GM18498 (cell line): Measurements from ENCODE around the gene HOXC10.

Experiments used
- ATAC-seq: cut with Tn5 transposase; IDR thresholded peaks from one replicate; pipeline ENCODE4 v1.9.1; 2021; ENCODE audit warnings: mild to moderate bottlenecking, moderate library complexity; ENCODE audit not compliant: unreplicated experiment

Gene HOXC10

DNA sequence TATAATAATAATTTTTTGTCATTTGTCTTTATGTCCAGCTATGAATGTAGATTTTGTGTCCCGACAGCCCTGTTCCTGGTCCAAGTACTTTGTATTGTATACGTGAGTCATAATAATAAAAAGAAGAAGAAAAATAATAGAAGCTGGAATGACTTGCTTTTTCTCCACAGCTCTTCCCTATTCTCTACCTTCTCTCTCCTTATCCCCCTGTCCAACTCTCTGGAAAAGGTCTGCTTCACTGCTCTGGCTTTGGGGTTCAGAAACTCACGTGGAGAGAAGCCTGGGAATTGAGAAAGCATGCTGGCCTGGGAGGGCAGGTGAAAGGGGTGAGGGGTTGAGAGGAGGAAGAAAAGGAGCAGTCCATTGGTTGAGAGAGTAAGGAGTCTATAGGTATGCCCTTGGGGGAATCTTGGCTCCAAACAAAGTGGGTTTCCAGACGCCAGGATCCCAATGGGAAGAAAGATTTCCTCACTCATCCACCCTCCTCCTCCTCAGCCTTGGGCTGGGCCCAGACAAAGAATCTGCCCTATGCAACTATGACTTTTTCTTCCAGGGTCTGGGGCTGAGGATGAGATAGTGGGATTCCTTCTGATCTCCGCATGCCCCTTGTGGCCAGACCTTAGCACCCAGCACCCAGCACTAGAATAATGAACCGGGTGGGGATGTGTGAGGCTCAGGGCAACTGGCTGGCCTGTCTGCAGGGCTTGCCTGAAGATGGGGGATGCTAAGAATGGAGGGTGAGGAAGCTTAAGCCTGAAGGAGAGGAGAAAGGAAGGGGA, 27.9 kb downstream of the HOXC10 start:
- no peak for ATAC-seq

DNA sequence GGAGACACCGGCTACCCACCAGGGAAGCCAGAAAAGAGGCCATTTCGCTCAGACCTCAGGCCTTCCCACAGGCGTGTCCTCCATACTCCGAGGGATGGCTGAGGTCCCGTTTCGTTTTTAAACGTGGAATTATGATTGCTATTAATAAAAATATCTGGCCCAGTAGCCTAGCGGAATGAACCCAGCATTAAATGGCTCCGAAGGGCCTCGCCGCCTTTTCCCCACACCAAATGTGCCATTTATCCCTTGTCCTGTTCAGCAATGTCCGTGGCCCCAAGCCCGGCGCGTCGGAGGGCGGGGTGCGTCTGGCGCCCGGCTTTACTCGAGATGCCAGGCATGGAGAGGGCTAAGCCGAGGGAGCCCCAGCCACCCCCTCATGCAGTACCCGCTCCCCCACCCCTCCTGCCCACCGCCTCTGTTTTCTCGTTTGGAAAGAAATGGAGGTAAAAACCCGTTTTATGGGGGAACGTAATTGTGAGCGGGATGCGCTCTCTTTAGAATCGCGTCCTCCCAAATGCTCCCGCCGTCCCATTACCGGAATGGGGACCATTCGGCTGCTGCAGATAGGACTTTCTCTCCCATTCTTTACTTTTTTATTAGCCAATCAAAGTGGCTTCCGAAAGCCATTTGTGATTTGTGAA, 29.6 kb downstream of the HOXC10 start:
- no peak for ATAC-seq

DNA sequence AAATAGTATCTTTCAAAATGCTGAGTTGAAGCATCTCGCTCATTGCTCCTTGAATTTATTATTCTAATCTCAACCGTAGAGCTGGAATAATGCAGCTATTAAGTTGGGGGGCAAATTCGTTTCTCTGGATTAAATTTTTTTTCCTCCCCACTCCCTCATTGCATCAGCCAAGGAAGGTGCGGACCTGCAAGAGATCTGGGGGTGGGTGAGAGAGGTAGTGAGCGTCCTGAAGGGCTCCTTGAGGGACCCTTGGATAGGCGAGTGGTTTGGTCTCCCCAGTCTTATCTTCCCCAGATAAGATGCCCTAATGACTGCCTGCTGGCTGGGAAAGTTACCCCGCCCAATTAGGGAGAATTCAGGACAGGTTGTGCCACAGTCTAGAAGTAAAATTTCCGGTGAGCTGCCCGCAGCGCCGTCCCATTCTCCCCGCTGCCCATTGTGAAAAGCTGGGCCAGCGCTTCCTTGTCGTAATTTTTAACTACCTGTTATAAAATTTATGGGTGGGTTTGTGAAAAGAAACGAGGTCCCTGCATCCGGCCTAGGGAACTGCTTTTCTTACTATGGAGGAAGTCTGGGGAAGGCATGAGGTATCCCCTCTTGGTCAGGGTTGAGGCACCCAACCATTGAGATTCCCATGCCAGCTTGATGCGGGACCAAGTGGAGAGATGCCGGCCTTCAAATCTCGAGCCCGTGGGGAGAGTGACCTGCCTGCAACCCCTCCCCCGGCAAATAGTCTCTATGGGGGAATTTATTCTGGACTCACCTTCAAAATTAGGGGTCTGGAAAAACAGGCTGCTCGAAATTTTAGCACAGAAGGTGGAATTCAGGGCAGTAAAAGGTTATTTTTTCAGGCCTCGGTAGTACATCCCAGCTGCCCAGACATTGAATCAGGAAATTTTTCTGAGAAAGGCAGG, 30.3 kb downstream of the HOXC10 start:
- ATAC-seq, result no peak

DNA sequence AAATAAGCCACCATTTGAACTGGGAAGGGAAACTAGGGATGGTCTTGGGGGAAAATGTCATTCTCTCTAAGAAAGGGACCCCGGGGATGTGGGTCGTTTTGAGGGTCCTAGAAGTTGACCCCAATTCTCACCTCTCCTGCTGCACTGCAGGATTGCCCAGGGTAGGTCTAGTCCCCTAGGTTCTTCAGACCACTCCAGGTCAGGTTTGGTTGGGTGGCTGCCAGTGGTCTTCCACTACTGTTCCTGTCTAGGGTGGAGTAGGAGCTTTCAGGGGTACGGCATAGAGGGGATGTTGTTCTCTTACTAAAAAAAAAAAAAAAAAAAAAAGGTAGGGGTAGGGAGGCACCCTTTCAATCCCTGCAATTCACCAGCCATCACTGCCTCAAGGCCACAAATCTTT, 31.1 kb downstream of the HOXC10 start:
- no peak for ATAC-seq

DNA sequence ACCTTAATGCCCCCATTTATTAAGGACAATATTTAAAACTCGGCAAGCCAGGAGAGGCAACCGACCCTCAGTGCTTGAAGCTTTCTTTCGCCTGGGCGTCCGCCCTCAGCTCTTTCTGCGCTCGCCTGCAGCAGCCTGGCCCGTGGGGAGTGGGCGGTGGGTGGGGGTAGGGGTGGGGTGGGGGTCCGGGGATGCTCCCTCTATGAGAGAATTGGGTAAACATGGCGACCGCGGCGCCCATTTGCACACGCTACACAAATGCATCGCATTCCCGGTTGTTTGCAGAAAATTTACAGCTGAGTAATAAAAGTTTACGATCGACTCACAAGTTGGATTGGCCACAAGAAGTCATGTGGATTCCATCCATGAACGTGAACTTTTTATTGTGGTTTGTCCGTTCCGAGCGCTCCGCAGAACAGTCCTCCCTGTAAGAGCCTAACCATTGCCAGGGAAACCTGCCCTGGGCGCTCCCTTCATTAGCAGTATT, 31.6 kb downstream of the HOXC10 start:
- ATAC-seq, result no peak

DNA sequence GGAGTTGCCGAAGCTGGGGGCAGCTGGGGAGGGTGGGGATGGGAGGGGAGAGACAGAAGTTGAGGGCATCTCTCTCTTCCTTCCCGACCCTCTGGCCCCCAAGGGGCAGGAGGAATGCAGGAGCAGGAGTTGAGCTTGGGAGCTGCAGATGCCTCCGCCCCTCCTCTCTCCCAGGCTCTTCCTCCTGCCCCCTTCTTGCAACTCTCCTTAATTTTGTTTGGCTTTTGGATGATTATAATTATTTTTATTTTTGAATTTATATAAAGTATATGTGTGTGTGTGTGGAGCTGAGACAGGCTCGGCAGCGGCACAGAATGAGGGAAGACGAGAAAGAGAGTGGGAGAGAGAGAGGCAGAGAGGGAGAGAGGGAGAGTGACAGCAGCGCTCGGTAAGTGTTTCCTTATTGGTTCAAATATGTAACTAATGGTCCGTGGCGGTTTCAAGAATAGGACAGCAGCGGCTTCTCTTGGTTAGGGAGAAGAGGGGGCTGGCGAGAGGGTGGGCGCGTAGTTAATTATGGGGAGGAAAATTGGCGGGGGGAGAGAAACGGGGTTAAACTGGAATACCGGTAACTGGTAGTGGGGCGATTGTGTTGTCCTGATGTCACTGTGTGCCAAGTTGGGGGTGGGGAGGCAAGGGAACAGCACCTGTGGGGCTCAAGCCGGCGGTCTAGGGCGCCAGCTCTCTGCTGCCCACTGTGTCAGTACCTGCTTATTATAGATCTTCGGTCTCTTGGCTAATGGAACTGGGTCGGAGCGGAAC, 32.3 kb downstream of the HOXC10 start:
- peak; percentile 27 for ATAC-seq

DNA sequence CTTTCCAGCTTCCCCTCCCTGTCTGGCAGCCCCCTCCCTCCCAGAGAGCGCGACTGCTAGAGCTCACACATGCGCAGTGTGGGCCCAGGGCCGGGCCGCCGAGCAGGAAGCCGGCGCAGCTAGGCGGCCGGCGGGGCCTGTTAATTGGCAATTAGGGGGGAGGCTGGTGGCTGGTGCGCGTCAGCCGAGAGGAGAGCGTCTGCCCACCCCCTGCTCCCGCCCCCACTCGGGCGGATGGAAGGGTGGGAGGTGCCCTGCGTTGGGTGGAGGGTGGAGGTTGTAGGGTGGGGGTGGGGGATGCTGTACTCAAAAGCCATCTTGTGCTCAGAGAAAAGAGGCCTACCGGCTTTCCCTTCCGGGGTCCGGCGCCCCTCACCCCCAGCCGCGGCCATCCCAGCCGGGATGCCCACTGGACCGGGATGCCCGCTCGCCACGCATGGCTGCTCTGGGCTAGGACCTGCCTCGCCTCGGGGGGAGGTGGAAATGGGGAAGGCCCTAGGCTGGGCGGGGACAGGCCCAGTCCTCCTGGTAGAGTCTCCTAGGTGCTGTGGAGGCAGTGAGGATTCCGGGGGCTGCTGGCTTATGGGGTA, 33.0 kb downstream of the HOXC10 start:
- peak; percentile 75 for ATAC-seq

DNA sequence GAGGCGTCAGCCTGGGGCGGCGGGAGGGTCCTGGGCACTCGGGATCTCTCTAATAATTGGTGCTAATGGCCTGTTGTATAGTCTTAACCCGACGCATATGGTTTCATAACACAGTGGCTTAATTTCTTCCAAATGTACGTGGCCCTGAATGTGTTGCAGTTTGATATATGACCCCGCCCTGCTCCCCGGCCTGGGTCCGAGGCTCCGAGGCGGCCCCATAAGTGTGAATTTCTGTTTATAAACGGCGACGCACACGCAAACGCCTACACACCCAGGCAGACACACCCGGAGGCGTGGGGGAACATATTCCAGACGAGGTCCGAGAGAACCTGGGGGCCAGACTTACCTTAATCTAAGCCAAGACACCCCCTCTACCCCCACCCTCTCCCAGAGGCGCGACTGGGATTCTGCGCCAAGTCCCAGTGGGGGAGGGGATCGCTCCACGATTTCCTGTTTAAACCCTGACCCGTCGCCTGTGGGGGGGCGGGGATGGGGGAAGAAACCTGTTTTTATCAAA, 33.6 kb downstream of the HOXC10 start:
- no peak for ATAC-seq

DNA sequence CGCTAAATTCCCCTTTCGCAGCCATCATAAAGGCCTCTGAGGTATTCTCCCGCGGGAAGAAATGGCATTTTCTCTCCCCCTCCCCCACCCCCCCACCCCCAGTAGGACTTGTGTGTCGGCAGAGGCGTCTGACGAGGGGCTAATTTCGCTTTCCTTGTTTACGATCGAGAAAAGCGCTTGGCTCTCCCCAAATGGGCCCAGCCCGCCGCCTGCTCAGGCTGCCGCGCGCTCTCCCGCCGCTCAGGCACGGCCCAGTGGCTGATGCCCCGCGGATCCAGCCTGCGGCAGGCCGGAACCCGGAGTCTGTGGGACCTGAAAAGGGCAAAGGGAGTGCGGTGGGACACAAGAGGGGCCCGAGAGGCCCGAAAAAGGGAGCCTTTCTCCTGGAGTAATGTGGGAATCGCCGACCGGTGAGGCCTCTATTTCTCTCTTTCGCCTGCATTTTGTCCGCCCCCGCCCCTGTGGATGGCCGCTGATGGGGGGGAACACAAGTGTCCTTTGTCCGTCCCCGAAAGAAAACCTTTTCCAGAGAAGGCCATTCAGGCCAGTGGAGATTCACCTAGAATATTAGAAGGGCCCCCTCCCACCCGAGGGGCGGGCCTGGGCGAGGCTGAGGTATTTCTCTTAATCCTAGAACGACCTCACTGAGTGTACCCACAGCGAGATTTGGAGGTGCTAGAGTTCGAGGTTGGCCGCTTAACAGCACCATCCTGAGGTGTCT, 34.3 kb downstream of the HOXC10 start:
- no peak for ATAC-seq

DNA sequence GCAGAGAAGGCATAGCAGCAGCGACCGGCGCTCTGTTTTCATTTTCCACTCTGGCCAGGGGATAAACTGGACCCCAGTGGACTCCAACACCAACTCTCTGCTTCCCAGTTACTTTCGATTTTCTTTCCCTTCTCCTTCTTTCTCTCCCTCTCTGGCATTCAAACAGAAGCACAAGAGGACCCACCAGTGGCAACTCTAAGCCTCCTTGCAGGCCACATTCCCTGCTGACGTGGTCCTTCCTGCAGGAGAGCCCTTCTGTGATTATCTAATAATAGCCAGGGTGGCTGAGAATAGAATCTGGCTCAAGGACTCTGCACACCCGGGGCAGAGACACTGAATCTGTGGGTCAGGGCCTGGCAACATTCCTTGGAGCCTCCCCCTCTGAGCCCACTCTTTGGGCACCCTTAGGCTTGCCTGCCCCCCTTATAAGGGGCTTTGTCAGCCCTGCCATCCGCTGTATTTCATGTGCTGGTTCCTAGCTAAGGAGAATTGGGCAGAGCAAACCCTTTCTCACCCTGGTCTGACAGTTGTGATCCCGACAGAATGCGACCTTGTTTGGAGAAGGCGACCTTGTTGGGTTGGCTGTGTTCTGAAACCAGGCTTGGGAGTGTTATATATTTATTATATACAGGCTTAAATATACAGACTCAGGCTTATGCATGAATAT, 35.1 kb downstream of the HOXC10 start:
- ATAC-seq, result no peak

DNA sequence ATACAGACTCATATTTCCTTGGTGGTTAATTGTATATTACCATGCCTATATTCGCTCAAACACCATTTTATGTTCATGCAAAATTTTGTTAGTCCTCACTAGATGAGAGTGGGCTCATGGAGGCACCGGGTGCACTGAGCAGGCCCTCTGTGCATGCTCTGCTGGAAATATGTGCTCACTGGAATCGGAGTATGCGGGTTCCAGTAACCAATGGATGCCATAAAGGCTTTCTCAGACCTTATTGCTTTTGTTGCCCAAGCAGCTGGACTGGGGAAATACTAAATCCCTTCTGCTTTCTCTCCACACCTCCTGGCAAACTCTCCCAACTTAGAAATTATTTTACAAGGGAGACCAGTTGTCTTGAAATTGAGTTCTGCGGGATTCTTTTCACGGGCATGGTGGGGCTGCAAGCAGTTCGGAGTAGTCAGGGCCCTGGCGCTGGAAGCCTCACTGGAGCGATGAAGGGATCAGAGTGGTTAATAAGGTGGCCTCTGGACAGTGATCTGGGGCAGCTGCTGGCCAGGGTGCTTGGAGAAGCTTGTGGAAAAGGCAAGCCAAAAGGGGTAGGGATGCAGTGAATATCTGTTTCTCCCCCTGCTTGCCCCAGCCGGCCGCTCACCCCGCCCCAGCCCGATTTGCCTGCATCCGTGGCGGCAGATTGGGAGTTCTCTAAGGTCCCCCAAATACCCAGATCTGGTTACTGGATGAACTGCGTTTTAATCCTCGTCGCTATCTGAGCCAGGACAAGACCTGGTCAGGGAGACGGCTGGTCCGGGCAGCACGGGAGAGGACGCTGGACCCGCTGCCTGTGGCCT, 35.9 kb downstream of the HOXC10 start:
- ATAC-seq, result no peak

DNA sequence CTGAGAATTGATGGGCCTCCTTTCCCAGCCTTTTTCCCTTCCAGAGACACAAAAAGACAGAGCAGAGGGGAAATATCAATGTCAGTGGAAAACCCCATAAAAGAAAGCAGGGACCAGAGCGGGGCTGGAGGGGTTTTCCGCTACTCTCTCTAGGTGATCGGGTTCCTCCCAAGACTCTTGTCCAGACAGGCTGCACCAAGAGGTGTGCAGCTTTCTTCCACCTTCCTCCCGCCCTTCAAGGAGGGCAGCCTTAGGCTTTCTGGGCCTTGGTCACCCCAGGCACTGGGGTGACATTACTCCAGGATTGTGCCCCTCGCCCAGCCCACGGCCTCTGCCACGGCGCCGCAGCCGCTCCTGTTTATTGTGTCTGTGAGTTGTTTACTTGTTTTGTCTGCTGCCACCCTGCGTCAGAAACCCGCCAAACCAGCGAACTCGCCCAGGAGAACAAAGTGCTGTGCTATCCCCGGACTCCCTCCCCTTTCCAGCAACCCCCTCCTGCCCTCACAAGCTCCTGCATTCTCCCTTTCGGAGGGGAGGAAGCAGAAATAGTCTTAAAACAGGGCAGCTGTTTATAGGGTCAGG, 36.6 kb downstream of the HOXC10 start:
- ATAC-seq, result no peak

DNA sequence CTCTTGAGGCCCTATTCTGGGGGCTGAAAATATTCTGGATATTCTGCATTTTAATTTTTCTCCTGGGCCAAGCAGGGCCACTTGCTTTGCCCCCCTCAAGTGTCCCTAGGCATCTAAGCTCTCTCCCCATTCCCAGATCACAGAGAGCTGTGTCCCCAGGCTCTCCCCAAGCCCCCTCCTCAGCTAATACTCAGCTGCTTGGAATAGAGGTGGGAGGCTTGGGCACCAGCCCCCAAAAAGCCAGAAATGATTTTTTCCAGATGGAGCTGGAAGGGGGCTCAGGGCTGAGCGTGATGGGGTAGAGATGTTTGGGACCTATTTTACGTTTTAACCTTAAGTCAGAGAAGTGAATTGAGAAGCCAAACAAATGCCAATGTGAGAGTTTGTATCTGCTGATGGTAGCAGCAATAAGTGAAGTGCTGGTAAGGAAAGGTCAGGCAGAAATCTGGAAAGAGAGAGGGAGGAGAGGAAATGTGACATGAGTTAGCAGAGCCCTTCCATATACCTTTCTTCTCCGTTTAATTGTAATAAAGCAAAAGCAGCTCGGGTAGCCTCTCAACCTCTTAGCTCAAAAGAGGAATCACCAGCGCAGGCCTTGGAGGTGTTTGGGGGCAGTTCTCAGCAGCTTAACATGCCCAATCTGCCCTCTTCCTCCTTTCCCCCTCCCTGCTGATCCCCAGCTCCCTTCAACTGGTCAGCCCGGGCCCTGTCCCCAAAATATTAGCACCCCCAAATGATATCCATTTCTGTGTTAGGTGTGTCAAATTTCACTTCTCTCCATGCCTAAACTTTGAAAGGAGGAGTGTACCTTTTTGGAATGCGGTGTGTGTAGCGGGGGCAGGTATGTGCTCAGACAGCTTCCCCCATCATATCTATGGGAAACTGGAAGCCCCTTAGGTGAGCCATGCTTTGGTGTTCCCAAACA, 38.3 kb downstream of the HOXC10 start:
- no peak for ATAC-seq

DNA sequence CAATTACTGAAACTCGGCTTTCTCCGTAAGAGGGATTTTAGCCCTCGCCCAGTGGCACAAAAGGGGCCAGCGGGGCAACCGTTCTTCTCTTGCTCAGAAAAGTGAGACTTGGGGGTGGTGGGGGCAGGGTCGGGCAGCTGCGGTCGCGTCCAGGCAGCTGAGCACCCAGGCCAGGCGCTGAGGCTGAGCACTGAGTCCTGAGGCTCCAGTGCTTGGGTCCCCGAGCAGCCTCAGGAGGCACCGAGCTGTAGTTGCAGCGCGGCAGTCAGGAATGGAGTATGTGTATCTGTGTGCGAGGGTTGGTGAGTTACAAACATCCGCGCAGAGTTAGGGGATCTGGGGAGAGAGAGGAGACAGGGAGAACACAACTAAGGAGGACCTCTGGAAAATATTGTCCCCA, 39.2 kb downstream of the HOXC10 start:
- no peak for ATAC-seq

DNA sequence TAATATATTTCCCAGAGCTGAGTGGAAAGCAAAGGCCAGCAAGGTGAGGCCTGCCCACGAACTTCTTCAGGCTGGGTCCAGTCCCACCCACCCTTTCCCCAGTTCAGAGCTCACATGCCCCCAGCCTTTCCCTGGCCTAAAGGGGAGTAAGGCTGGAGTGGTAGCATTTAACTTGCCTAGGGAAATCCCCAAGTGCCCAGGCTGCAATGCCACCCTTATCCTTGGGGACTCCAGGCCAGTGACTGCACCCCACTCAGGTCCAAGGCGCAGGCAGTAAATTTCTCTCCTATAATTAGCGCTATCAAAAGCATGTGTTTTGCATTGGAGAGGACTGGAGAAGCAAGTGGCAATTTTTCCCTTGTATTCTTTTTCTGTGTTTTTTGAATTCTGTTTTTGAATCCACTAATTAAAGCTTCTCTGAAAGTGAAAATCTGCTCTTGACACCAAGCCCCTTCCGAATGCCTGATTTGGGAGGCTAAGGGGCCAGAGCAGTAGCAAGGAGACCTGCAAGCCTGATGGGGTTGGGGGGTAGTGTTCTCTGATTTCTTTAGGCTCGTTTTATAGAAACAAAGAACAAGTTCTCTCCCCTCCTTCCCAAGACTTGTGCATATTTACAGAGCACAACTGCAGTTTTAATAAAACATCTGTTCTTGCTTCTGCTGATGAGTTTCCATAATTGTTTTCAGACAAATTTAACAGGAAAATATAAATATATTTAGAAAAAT, 39.8 kb downstream of the HOXC10 start:
- no peak for ATAC-seq
